MM.1S (cell line): ENCODE data around the gene ARHGEF11.

ENCODE experiments used
- EZH2 ChIP-seq: fragments of 300-600 bp; sonication (generic); optimal IDR thresholded peaks from 2 replicates; pipeline ENCODE3; 2017; ENCODE audit warnings: low read depth, mild to moderate bottlenecking, antibody characterized with exemption, low read length, mixed read lengths
- TF ChIP-seq, protein P1 (sequence below): fragments of 300-600 bp; sonication (generic); IDR thresholded peaks from 2 replicates; pipeline ENCODE4 v1.5.1; 2016; ENCODE audit warnings: antibody characterized with exemption, low read length, mixed read lengths

DNA sequence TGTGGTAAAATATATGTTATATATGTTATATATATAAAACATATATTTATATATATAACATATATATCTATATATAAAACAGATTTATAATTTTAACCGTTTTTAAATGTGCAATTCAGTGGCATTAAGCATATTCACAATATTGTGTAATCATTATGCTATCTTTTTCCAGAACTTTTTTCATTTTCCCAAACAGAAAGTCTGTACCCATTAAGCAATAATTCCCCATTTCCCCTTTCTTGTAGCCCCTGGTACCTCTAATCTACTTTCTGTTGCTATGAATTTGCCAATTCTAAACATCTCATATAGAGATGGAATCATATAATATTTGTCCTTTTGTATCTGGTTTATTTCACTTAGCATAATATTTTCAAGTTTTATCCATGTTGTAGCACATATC lies 10.7 kb upstream of the ARHGEF11 start:
- no peak for TF ChIP-seq EZH2
- TF ChIP-seq, protein P1, sequence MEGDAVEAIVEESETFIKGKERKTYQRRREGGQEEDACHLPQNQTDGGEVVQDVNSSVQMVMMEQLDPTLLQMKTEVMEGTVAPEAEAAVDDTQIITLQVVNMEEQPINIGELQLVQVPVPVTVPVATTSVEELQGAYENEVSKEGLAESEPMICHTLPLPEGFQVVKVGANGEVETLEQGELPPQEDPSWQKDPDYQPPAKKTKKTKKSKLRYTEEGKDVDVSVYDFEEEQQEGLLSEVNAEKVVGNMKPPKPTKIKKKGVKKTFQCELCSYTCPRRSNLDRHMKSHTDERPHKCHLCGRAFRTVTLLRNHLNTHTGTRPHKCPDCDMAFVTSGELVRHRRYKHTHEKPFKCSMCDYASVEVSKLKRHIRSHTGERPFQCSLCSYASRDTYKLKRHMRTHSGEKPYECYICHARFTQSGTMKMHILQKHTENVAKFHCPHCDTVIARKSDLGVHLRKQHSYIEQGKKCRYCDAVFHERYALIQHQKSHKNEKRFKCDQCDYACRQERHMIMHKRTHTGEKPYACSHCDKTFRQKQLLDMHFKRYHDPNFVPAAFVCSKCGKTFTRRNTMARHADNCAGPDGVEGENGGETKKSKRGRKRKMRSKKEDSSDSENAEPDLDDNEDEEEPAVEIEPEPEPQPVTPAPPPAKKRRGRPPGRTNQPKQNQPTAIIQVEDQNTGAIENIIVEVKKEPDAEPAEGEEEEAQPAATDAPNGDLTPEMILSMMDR = no peak
